ENCODE measurements around the gene TAF1D.

DNA sequence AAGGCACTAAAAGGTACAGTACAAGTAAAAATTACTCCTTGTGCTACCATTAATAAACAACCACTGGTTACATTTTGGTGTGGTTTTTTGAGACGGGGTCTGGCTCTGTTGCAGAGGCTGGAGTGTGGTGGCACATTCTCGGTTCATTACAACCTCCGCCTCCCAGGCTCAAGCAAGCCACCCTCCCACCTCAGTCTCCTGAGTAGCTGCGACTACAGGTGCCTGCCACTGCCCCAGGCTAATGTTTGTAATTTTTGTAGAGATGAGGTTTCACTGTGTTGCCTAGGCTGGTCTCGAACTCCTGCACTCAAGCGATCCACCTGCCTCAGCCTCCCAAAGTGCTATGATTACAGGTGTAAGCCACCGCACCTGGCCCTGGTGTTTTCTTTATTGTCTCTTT is 20.8 kb downstream of the TAF1D start:
- TF ChIP-seq, protein P1, sequence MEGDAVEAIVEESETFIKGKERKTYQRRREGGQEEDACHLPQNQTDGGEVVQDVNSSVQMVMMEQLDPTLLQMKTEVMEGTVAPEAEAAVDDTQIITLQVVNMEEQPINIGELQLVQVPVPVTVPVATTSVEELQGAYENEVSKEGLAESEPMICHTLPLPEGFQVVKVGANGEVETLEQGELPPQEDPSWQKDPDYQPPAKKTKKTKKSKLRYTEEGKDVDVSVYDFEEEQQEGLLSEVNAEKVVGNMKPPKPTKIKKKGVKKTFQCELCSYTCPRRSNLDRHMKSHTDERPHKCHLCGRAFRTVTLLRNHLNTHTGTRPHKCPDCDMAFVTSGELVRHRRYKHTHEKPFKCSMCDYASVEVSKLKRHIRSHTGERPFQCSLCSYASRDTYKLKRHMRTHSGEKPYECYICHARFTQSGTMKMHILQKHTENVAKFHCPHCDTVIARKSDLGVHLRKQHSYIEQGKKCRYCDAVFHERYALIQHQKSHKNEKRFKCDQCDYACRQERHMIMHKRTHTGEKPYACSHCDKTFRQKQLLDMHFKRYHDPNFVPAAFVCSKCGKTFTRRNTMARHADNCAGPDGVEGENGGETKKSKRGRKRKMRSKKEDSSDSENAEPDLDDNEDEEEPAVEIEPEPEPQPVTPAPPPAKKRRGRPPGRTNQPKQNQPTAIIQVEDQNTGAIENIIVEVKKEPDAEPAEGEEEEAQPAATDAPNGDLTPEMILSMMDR (IDR thresholded peaks at IDR 0.05; ENCODE audit: insufficient read depth, low read depth, low read length): no peak
- no peak for TF ChIP-seq EZH2 (IDR thresholded peaks at IDR 0.05; ENCODE audit: insufficient read depth, low read length)
